ENCODE data around the gene PCSK6. TPM values are rescaled to one million over a fixed set of nuclear protein-coding genes. Genes with fewer than 3 reads are reported as not detected.

Gene PCSK6
- total RNA-seq, 3 donors from 2014 or later: 7.2 to 19.7 (median 18.0) TPM

DNA sequence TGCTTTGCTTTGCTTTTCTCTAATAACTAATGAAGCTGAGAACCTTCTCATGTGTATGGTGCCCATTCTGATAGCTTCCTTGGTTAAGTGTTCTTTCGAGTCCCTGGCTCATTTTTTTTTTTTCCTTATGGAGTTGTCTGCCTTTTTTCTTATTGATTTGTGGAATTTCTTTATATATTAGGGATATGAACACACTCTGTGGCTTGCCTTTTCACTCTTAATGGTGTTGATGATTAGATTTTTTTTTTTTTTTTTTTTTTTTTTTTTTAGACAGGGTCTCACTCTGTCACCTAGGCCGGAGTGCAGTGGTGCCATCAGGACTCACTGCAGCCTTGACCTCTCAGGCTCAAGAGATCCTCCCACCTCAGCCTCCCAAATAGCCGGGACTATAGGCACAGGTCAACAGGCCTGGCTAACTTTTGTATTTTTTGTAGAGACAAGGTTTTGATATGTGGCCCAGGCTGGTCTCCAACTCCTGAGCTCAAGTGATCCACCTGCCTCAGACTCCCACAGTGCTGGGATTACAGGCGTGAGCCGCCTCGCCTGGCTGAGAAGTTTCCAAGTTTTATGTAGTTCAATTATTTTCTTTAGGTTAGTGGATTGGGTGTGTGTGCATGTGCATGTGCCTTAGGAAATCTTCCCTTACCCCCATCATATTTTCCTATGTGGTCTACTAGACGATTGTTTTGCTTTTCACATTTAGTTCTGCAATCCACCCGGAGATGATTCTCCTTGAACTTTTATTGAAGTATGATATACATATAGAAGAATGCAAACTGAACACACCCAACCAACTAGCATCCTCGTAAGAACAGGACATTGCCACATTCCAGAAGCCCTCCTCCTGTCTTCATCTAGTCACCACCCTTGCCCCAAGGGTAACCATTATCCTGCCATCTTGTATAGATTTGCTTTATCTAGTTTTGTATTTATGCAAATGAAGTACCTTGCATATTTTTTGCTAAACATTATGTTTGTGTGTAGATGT is 192.8 kb downstream of the PCSK6 start:
- Histone ChIP-seq H3K27ac (no peak overlapping the region), H3K27me3 (no peaks in the 10 kb centered on the region), H3K36me3 (no peaks in the 10 kb centered on the region), H3K9me3 (no peaks in the 10 kb centered on the region), H3K4me3 (peak overlapping the region in 1 of 3 donors; percentile 93), H3K4me1 (peaks cover 0 to 15% of the 10 kb centered on the region in 2 donors)
- intact Hi-C loops (cut with DNase I; ENCODE audit: low total_unique reads): no loop called here
- no peak for DNase-seq (ENCODE audit: low spot score in 2 of 2)
- TF ChIP-seq POLR2AphosphoS5 (IDR thresholded peaks at IDR 0.05) (no peak), POLR2A (IDR thresholded peaks at IDR 0.05) (no peak)
- TF ChIP-seq, protein P1, sequence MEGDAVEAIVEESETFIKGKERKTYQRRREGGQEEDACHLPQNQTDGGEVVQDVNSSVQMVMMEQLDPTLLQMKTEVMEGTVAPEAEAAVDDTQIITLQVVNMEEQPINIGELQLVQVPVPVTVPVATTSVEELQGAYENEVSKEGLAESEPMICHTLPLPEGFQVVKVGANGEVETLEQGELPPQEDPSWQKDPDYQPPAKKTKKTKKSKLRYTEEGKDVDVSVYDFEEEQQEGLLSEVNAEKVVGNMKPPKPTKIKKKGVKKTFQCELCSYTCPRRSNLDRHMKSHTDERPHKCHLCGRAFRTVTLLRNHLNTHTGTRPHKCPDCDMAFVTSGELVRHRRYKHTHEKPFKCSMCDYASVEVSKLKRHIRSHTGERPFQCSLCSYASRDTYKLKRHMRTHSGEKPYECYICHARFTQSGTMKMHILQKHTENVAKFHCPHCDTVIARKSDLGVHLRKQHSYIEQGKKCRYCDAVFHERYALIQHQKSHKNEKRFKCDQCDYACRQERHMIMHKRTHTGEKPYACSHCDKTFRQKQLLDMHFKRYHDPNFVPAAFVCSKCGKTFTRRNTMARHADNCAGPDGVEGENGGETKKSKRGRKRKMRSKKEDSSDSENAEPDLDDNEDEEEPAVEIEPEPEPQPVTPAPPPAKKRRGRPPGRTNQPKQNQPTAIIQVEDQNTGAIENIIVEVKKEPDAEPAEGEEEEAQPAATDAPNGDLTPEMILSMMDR (IDR thresholded peaks at IDR 0.05): no peak

DNA sequence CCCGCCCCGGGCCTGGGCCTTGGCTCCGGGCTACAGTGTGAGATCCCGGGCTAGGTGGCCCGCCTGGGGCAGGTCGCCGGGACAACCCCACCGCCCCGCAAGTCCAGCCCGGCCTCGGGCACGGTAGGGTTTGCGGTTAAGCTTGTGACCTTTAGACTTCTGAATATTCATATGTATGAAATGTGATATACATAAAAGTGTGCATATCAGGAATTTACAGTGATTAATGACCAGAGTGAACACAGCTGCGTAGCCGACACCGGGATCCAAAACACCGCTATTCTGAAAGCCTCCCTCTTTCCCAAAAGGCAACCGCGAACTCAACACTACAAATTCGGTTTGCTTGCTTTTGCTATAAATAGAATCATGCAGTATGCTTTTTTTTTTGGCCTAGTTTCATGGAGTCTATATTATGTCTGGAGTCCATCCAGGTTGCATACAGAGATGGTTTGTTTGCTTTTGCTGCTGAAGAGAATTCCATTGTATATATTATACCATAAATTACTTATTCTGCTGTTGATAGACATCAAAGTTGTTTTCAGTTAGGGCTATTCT is 193.8 kb downstream of the PCSK6 start:
- TF ChIP-seq POLR2AphosphoS5 (IDR thresholded peaks at IDR 0.05) (no peak), POLR2A (IDR thresholded peaks at IDR 0.05) (no peak)
- TF ChIP-seq, protein P1 (IDR thresholded peaks at IDR 0.05): no peak
- H3K27ac ChIP-seq: peak overlapping the region; percentile 95 to 96
- H3K36me3 ChIP-seq: no peaks in the 10 kb centered on the region
- peaks cover 0 to 15% of the 10 kb centered on the region in 2 donors for H3K4me1 ChIP-seq
- DNase-seq (ENCODE audit: low spot score in 2 of 2): no peak
- no peaks in the 10 kb centered on the region for H3K27me3 ChIP-seq
- H3K4me3 ChIP-seq: peak overlapping the region; percentile 93 to 97 (median 93)
- intact Hi-C loops (cut with DNase I; ENCODE audit: low total_unique reads): no loop called here
- H3K9me3 ChIP-seq: no peaks in the 10 kb centered on the region

DNA sequence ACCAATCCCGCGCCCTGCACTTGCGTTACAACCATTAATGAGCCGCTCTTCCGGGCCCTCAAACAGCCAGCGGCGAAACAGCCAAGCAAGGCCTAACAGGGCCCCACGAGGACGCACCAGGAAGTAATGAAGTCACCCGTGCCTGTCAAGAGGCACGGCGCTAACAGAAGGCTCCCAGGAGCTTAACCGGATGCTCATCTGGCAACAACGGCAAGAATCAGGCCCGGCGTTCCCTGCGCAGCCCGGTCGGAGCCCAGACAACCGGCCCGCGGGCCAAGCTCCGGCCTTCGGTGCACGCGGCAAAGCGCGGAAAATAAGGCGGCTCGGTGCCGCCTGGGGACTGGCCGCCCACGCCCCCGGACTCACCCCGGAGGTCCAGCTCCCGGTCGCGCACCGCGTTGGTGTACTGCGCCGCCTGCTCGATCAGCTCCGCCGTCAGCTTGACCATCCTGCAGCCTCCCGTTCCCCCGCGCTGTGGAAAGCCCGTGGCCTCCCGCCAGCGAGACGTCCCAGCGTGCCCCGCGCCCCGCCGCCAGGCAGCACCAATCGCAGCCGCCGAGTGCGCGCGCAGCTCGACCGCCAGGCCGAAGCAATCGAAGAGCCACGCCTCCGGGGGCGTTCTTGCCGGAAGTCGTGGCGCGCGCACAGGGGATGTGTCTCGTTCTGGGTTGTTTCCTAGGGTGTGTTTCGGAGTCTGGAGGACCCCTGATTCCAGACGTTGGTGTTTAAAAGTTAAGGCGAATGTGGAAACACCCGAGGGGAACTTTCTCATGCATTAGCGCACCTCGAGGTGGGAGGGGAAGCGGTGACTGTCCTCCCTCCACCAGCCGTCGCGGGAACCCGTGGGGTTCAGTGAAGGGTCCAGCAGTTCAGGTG is 194.5 kb downstream of the PCSK6 start, which contains the start of gene SNRPA1:
SNRPA1 (minus strand) TSS at position 518 of the 876 bp plus-strand sequence; CDS start at position 448, 70 bp downstream.
- H3K27ac ChIP-seq: peak within 1 kb of the TSS; percentile 95 to 96
- intact Hi-C loops (cut with DNase I; ENCODE audit: low total_unique reads): no loop called here
- H3K36me3 ChIP-seq: no peaks in the 10 kb centered on the region
- no peaks in the 10 kb centered on the region for H3K9me3 ChIP-seq
- TF ChIP-seq POLR2A (IDR thresholded peaks at IDR 0.05) (peak; percentile 87), POLR2AphosphoS5 (IDR thresholded peaks at IDR 0.05) (peak; percentile 85 to 94 (median 93))
- TF ChIP-seq, protein P1 (IDR thresholded peaks at IDR 0.05): no peak
- peaks cover 0 to 15% of the 10 kb centered on the region in 2 donors for H3K4me1 ChIP-seq
- H3K4me3 ChIP-seq: peak within 1 kb of the TSS; percentile 93 to 97 (median 93)
- no peaks in the 10 kb centered on the region for H3K27me3 ChIP-seq
- DNase-seq (ENCODE audit: low spot score in 2 of 2): peak; percentile 96 to 97

DNA sequence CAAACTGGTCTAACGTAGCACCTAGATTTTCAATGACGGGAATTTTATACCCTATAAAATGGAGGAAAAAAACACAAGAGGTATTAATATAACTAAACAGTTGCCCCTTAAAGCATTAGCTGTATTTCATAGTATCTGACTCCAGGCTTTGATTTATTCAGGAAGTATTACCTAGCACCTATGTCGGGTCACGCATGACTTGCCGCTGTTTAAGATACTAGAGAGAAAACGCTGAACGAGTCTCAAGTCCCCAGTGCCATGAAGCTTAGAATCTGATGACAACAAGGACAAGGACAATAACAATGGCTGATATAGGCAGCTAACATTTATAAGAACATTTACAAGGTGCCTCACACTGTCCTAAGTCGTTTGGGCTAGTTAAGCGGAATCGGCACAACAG is 196.4 kb downstream of the PCSK6 start:
- no peak for DNase-seq (ENCODE audit: low spot score in 2 of 2)
- TF ChIP-seq, protein P1 (IDR thresholded peaks at IDR 0.05): no peak
- TF ChIP-seq POLR2A (IDR thresholded peaks at IDR 0.05) (no peak), POLR2AphosphoS5 (IDR thresholded peaks at IDR 0.05) (no peak)
- Histone ChIP-seq H3K4me1 (peaks cover 0 to 15% of the 10 kb centered on the region in 2 donors), H3K27me3 (no peaks in the 10 kb centered on the region), H3K9me3 (no peaks in the 10 kb centered on the region), H3K4me3 (peak overlapping the region; percentile 93 to 97 (median 93)), H3K36me3 (no peaks in the 10 kb centered on the region), H3K27ac (no peak overlapping the region)
- intact Hi-C loops (cut with DNase I; ENCODE audit: low total_unique reads): no loop called here
